ENCODE data around the gene IQGAP1.

GRCh38 chr15:90365414-90366055 is 22.5 kb upstream of the IQGAP1 start:
- TF ChIP-seq CTCF (optimal IDR thresholded peaks at IDR 0.05 in 1 of 3, IDR thresholded peaks at IDR 0.05 in 1 of 3, conservative IDR thresholded peaks at IDR 0.05 in 1 of 3; ENCODE audit: extremely low read depth in 1 of 3, insufficient read depth in 2 of 3, low read length in 3 of 3) = no peak
- TF ChIP-seq EZH2 (IDR thresholded peaks at IDR 0.05; ENCODE audit: low read length) = no peak
